ENCODE results near the gene UCK1.

DNA sequence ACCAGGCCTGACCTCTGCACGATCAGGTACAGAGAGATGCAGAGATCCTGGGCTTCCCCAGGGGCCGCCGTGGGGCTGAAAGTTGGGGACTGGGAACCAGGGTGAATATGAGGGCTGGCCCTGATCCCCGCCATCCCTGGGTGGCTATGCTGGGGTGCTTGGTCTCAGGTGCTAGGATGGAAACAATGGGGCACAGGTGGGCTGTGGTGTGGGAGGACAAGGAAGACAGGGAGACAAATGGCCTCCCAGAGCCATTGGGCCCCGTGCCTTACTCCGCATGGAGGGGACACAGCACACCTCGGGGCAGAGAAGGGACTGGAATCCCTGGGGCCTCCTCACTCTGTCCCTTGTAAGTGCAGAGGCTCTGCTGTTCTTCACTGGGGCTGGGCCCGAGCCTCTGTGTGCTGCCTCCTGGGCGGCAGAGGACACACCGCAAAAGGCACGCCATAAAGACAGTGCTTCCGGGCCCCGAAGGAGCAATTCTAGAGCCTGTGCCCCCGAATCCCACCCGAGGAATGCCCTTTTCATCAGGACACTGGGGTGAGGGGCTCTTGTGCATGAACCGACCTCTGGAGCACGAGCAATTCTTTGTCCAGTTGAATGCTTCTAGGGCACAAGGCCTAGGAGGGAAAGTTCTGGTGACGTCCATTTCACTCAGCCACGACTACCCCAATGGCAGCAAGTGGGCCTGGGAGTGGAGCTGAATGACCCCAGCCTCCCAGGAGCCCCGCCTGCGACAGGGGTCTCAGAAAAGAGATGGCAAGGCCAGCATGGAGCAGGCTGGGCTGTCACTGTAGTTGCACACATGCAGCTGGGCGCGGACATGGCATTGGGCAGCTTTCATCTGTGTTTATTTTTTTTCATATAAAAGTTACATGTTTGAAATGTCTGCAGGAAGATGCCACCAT, 45.1 kb upstream of the UCK1 start:
- TF ChIP-seq, protein P1, sequence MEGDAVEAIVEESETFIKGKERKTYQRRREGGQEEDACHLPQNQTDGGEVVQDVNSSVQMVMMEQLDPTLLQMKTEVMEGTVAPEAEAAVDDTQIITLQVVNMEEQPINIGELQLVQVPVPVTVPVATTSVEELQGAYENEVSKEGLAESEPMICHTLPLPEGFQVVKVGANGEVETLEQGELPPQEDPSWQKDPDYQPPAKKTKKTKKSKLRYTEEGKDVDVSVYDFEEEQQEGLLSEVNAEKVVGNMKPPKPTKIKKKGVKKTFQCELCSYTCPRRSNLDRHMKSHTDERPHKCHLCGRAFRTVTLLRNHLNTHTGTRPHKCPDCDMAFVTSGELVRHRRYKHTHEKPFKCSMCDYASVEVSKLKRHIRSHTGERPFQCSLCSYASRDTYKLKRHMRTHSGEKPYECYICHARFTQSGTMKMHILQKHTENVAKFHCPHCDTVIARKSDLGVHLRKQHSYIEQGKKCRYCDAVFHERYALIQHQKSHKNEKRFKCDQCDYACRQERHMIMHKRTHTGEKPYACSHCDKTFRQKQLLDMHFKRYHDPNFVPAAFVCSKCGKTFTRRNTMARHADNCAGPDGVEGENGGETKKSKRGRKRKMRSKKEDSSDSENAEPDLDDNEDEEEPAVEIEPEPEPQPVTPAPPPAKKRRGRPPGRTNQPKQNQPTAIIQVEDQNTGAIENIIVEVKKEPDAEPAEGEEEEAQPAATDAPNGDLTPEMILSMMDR (IDR thresholded peaks at IDR 0.05; ENCODE audit: low read length), result no peak
- no peak for TF ChIP-seq EZH2 (IDR thresholded peaks at IDR 0.05; ENCODE audit: borderline replicate concordance, low read length)
